DMS53 treated with DMSO at 0.1 percent for 48 hours (cell line): ENCODE measurements around the gene PELI2.

Experiments
- DNase-seq: peaks from one replicate; lab custom pipeline; 2025; ENCODE audit not compliant: unreplicated experiment; lab: John Stamatoyannopoulos, UW

PELI2 gene

GRCh38 chr14:56289155-56289554 is 170.9 kb downstream of the PELI2 start:
- DNase-seq: no peak

- DNase-seq: no peak
Observed at GRCh38 chr14:56290195-56290594, 172.0 kb downstream of the PELI2 start.

GRCh38 chr14:56292970-56293369 is 174.8 kb downstream of the PELI2 start:
- no peak for DNase-seq

- no peak for DNase-seq
Observed at GRCh38 chr14:56293506-56293905, 175.3 kb downstream of the PELI2 start.

- no peak for DNase-seq
Observed at GRCh38 chr14:56294128-56294527, 175.9 kb downstream of the PELI2 start.

GRCh38 chr14:56295743-56296142 is 177.5 kb downstream of the PELI2 start:
- no peak for DNase-seq

- DNase-seq: no peak
Observed at GRCh38 chr14:56297449-56297848, 179.2 kb downstream of the PELI2 start.

- no peak for DNase-seq
Observed at GRCh38 chr14:56299306-56299984, 181.2 kb downstream of the PELI2 start.

- no peak for DNase-seq
Observed at GRCh38 chr14:56300495-56300894, 182.3 kb downstream of the PELI2 start.

GRCh38 chr14:56304456-56304855 is 186.2 kb downstream of the PELI2 start:
- DNase-seq: no peak

GRCh38 chr14:56309198-56309597 is 191.0 kb downstream of the PELI2 start:
- no peak for DNase-seq

- no peak for DNase-seq
Observed at GRCh38 chr14:56310643-56311042, 192.4 kb downstream of the PELI2 start.

- DNase-seq: no peak
Observed at GRCh38 chr14:56313789-56314188, 195.6 kb downstream of the PELI2 start.

- no peak for DNase-seq
Observed at GRCh38 chr14:56318393-56319115, 200.3 kb downstream of the PELI2 start.

- no peak for DNase-seq
Observed at GRCh38 chr14:56321861-56322260, 203.7 kb downstream of the PELI2 start.

GRCh38 chr14:56322531-56322930 is 204.3 kb downstream of the PELI2 start:
- DNase-seq: peak; percentile 33

- no peak for DNase-seq
Observed at GRCh38 chr14:56324454-56324853, 206.2 kb downstream of the PELI2 start.

GRCh38 chr14:56324856-56325699 is 206.9 kb downstream of the PELI2 start:
- no peak for DNase-seq

GRCh38 chr14:56328021-56328420 is 209.8 kb downstream of the PELI2 start:
- no peak for DNase-seq

GRCh38 chr14:56331592-56332216 is 213.5 kb downstream of the PELI2 start:
- DNase-seq: no peak
